ENCODE measurements around the gene CYP1A1. TPM values are rescaled to one million over a fixed set of nuclear protein-coding genes. Genes with fewer than 3 reads are reported as not detected.

Gene CYP1A1
- total RNA-seq, 1 experiment from 2014 or later, result 0.15 TPM

GRCh38 chr15:74754593-74755215 is 29.4 kb upstream of the CYP1A1 start:
- intact Hi-C loops (cut with micrococcal nuclease; ENCODE audit: unreplicated experiment) (no loop called here), in situ Hi-C loops (cut with HindIII; ENCODE audit: low pct_unique_long_range_greater_than_20kb, low sequenced_read_pairs) (loop anchor here (25.0 kb wide), 1 partner anchor 117 kb away; no protein-coding TSS in a partner anchor)
- TF ChIP-seq TCF7L2 (IDR thresholded peaks at IDR 0.05; ENCODE audit: low read depth, low read length), result no peak
- TF ChIP-seq POLR2AphosphoS5 (IDR thresholded peaks at IDR 0.05; ENCODE audit: low read depth, low read length), result no peak
- no peak for TF ChIP-seq REST (IDR thresholded peaks at IDR 0.05; ENCODE audit: insufficient read depth in 1 of 2, low read depth in 2 of 2, low read length in 1 of 2)
- TF ChIP-seq CTCF (IDR thresholded peaks at IDR 0.05), result no peak
- no peak for TF ChIP-seq SIN3A (IDR thresholded peaks at IDR 0.05; ENCODE audit: borderline replicate concordance, insufficient read depth, low read depth, low read length)
- no peaks in the 10 kb centered on the region for H3K9me3 ChIP-seq (ENCODE audit: control insufficient read depth, insufficient read depth, low read depth, low read length)
- H3K4me1 ChIP-seq (ENCODE audit: control insufficient read depth, insufficient read depth, low read length), result no peaks in the 10 kb centered on the region
- CTCF ChIA-PET, result interaction anchor here (0.6 kb wide), 2 partner anchors 42 to 133 kb away, joined by 5 to 7 read pairs; no protein-coding TSS in a partner anchor
- H3K36me3 ChIP-seq (ENCODE audit: control insufficient read depth, insufficient read depth, low read length), result no peaks in the 10 kb centered on the region
- ATAC-seq (no peak), DNase-seq (ENCODE audit: low read depth, low spot score) (no peak)
- no TSS peak for BruUV-seq (replicated peaks)
- H3K27me3 ChIP-seq (ENCODE audit: control insufficient read depth, insufficient read depth, low read length), result no peaks in the 10 kb centered on the region
- POLR2A ChIA-PET, result no interaction called here
- H3K4me3 ChIP-seq (ENCODE audit: low read depth in 2 of 2, low read length in 2 of 2), result no peak overlapping the region
- H3K27ac ChIP-seq (ENCODE audit: low read length), result no peak overlapping the region

- intact Hi-C loops (cut with micrococcal nuclease; ENCODE audit: unreplicated experiment) (no loop called here), in situ Hi-C loops (cut with HindIII; ENCODE audit: low pct_unique_long_range_greater_than_20kb, low sequenced_read_pairs) (loop anchor here (25.0 kb wide), 1 partner anchor 115 kb away; no protein-coding TSS in a partner anchor)
- Histone ChIP-seq H3K36me3 (ENCODE audit: control insufficient read depth, insufficient read depth, low read length) (no peaks in the 10 kb centered on the region), H3K4me1 (ENCODE audit: control insufficient read depth, insufficient read depth, low read length) (no peaks in the 10 kb centered on the region), H3K27me3 (ENCODE audit: control insufficient read depth, insufficient read depth, low read length) (no peaks in the 10 kb centered on the region), H3K9me3 (ENCODE audit: control insufficient read depth, insufficient read depth, low read depth, low read length) (no peaks in the 10 kb centered on the region), H3K27ac (ENCODE audit: low read length) (no peak overlapping the region), H3K4me3 (ENCODE audit: low read depth in 2 of 2, low read length in 2 of 2) (no peak overlapping the region)
- POLR2A ChIA-PET, result no interaction called here
- CTCF ChIA-PET, result no interaction called here
- TF ChIP-seq TCF7L2 (IDR thresholded peaks at IDR 0.05; ENCODE audit: low read depth, low read length) (no peak), CTCF (IDR thresholded peaks at IDR 0.05) (no peak), POLR2AphosphoS5 (IDR thresholded peaks at IDR 0.05; ENCODE audit: low read depth, low read length) (no peak), SIN3A (IDR thresholded peaks at IDR 0.05; ENCODE audit: borderline replicate concordance, insufficient read depth, low read depth, low read length) (no peak), REST (IDR thresholded peaks at IDR 0.05; ENCODE audit: insufficient read depth in 1 of 2, low read depth in 2 of 2, low read length in 1 of 2) (no peak)
- ATAC-seq (no peak; the same call in 1 of the 2 replicates), DNase-seq (ENCODE audit: low read depth, low spot score) (no peak)
- no TSS peak for BruUV-seq (replicated peaks)
Measured at GRCh38 chr15:74752531-74752930, 27.2 kb upstream of the CYP1A1 start.

Data from Panc1 (cell line).